HEK293 (cell line): Measurements from ENCODE around the gene EIF2B5.

ENCODE experiments used
- CTCF ChIA-PET: fragments of 350-600 bp; formaldehyde crosslinking; extraction: SDS; loops from one replicate; lab custom pipeline; 2021; ENCODE audit warnings: antibody characterized with exemption; lab: Yijun Ruan, JAX
- POLR2A ChIA-PET: fragments of 300-600 bp; formaldehyde crosslinking; extraction: SDS; loops from one replicate; lab custom pipeline; 2020; ENCODE audit warnings: antibody characterized with exemption, inconsistent platforms; lab: Yijun Ruan, JAX
- H3K27ac ChIP-seq: fragments of 200-500 bp; sonication (Bioruptor generic); 2 replicates; pipeline ENCODE4 v1.5.1; 2014; ENCODE audit warnings: low read depth, low read length, control low read depth, inconsistent platforms; ENCODE audit errors: extremely low read depth
- H3K36me3 ChIP-seq, 2 experiments: fragments of 200-500 bp in 1 of 2; sonication (Bioruptor generic) in 1 of 2; 1 replicate in 1 of 2; 2 replicates in 1 of 2; pipeline ENCODE4 v1.5.1; 2014 to 2017; ENCODE audit warnings: inconsistent platforms in 2 of 2, low read length in 2 of 2; ENCODE audit not compliant: control insufficient read depth in 2 of 2, insufficient read depth in 1 of 2
- H3K4me1 ChIP-seq: fragments of 200-500 bp; sonication (Bioruptor generic); 2 replicates; pipeline ENCODE4 v1.5.1; 2014; ENCODE audit warnings: mild to moderate bottlenecking, low read length, inconsistent platforms; ENCODE audit not compliant: control insufficient read depth, insufficient read depth
- H3K4me3 ChIP-seq: 2 replicates; pipeline ENCODE4 v1.5.1; 2011; ENCODE audit warnings: low read depth, mild to moderate bottlenecking, control low read depth, low read length, moderate library complexity
- H3K9me3 ChIP-seq: fragments of 200-500 bp; sonication (Bioruptor generic); 2 replicates; pipeline ENCODE4 v1.5.1; 2014; ENCODE audit warnings: low read depth, low read length, inconsistent platforms; ENCODE audit not compliant: control insufficient read depth, insufficient read depth
- CTCF ChIP-seq: fragments of 450-650 bp; formaldehyde crosslinking; IDR thresholded peaks from 2 replicates; pipeline ENCODE4 v1.5.1; 2016; ENCODE audit warnings: missing biosample characterization, missing genetic modification characterization
- ELK4 ChIP-seq: IDR thresholded peaks from 2 replicates; pipeline ENCODE4 v1.6.1; 2011; ENCODE audit warnings: mild to moderate bottlenecking, low read depth, low read length, borderline replicate concordance
- SP7 ChIP-seq: fragments of 450-650 bp; formaldehyde crosslinking; IDR thresholded peaks from 2 replicates; pipeline ENCODE4 v1.5.1; 2016; ENCODE audit warnings: missing biosample characterization, missing genetic modification characterization
- TSHZ1 ChIP-seq: fragments of 450-650 bp; formaldehyde crosslinking; IDR thresholded peaks from 2 replicates; pipeline ENCODE4 v1.5.1; 2016; ENCODE audit warnings: missing biosample characterization, missing genetic modification characterization, borderline replicate concordance
- YY2 ChIP-seq: fragments of 450-650 bp; formaldehyde crosslinking; IDR thresholded peaks from 2 replicates; pipeline ENCODE4 v1.5.1; 2016; ENCODE audit warnings: missing biosample characterization, missing genetic modification characterization
- ZNF138 ChIP-seq: fragments of 450-650 bp; formaldehyde crosslinking; IDR thresholded peaks from 2 replicates; pipeline ENCODE4 v1.5.1; 2016; ENCODE audit warnings: missing biosample characterization, missing genetic modification characterization, borderline replicate concordance
- ZNF175 ChIP-seq: fragments of 450-650 bp; formaldehyde crosslinking; IDR thresholded peaks from 2 replicates; pipeline ENCODE4 v1.5.1; 2016; ENCODE audit warnings: missing biosample characterization, missing genetic modification characterization
- ZNF19 ChIP-seq: fragments of 450-650 bp; formaldehyde crosslinking; IDR thresholded peaks from 2 replicates; pipeline ENCODE4; 2016; ENCODE audit warnings: missing biosample characterization, missing genetic modification characterization, low read depth
- ZNF292 ChIP-seq: fragments of 450-650 bp; formaldehyde crosslinking; IDR thresholded peaks from 2 replicates; pipeline ENCODE4 v1.5.1; 2016; ENCODE audit warnings: low read depth, missing biosample characterization, missing genetic modification characterization, borderline replicate concordance
- ZNF302 ChIP-seq: fragments of 450-650 bp; formaldehyde crosslinking; IDR thresholded peaks from 2 replicates; pipeline ENCODE4 v1.5.1; 2016; ENCODE audit warnings: missing biosample characterization, missing genetic modification characterization, low read depth
- ZNF37A ChIP-seq: fragments of 450-650 bp; IDR thresholded peaks from 2 replicates; pipeline ENCODE4 v1.5.1; 2018; ENCODE audit warnings: missing biosample characterization, missing genetic modification characterization
- ZNF529 ChIP-seq: fragments of 450-650 bp; formaldehyde crosslinking; IDR thresholded peaks from 2 replicates; pipeline ENCODE4 v1.5.1; 2017; ENCODE audit warnings: missing genetic modification characterization, missing biosample characterization; ENCODE audit not compliant: insufficient replicate concordance
- ZNF548 ChIP-seq: fragments of 450-650 bp; formaldehyde crosslinking; IDR thresholded peaks from 2 replicates; pipeline ENCODE4 v1.5.1; 2016; ENCODE audit warnings: missing biosample characterization, missing genetic modification characterization
- ZNF561 ChIP-seq: fragments of 450-650 bp; IDR thresholded peaks from 2 replicates; pipeline ENCODE4 v1.5.1; 2018; ENCODE audit warnings: missing biosample characterization, missing genetic modification characterization, borderline replicate concordance
- ZNF623 ChIP-seq: fragments of 450-650 bp; formaldehyde crosslinking; IDR thresholded peaks from 2 replicates; pipeline ENCODE4 v1.5.1; 2016; ENCODE audit warnings: missing biosample characterization, missing genetic modification characterization
- ZNF658 ChIP-seq: fragments of 450-650 bp; formaldehyde crosslinking; IDR thresholded peaks from 2 replicates; pipeline ENCODE4; 2016; ENCODE audit warnings: missing biosample characterization, missing genetic modification characterization
- ZNF776 ChIP-seq: fragments of 450-650 bp; formaldehyde crosslinking; IDR thresholded peaks from 2 replicates; pipeline ENCODE4 v1.5.0; 2017; ENCODE audit warnings: missing biosample characterization, missing genetic modification characterization, borderline replicate concordance
- ZNF785 ChIP-seq: fragments of 450-650 bp; formaldehyde crosslinking; IDR thresholded peaks from 2 replicates; pipeline ENCODE4 v1.5.1; 2016; ENCODE audit warnings: missing biosample characterization, missing genetic modification characterization
- ZSCAN18 ChIP-seq: fragments of 450-650 bp; formaldehyde crosslinking; IDR thresholded peaks from 2 replicates; pipeline ENCODE4 v1.5.1; 2016; ENCODE audit warnings: missing biosample characterization, missing genetic modification characterization
- TF ChIP-seq, protein P1 (sequence below): fragments of 450-650 bp; formaldehyde crosslinking; IDR thresholded peaks from 2 replicates; pipeline ENCODE4 v1.5.1; 2016; ENCODE audit warnings: missing biosample characterization, missing genetic modification characterization, low read depth
- TF ChIP-seq, protein P2 (sequence below): fragments of 450-650 bp; formaldehyde crosslinking; IDR thresholded peaks from 2 replicates; pipeline ENCODE4 v1.5.0; 2017; ENCODE audit warnings: missing biosample characterization, missing genetic modification characterization, borderline replicate concordance
- TF ChIP-seq, protein P3 (sequence below): fragments of 450-650 bp; formaldehyde crosslinking; IDR thresholded peaks from 2 replicates; pipeline ENCODE4; 2016; ENCODE audit warnings: missing biosample characterization, missing genetic modification characterization

EIF2B5 gene

DNA sequence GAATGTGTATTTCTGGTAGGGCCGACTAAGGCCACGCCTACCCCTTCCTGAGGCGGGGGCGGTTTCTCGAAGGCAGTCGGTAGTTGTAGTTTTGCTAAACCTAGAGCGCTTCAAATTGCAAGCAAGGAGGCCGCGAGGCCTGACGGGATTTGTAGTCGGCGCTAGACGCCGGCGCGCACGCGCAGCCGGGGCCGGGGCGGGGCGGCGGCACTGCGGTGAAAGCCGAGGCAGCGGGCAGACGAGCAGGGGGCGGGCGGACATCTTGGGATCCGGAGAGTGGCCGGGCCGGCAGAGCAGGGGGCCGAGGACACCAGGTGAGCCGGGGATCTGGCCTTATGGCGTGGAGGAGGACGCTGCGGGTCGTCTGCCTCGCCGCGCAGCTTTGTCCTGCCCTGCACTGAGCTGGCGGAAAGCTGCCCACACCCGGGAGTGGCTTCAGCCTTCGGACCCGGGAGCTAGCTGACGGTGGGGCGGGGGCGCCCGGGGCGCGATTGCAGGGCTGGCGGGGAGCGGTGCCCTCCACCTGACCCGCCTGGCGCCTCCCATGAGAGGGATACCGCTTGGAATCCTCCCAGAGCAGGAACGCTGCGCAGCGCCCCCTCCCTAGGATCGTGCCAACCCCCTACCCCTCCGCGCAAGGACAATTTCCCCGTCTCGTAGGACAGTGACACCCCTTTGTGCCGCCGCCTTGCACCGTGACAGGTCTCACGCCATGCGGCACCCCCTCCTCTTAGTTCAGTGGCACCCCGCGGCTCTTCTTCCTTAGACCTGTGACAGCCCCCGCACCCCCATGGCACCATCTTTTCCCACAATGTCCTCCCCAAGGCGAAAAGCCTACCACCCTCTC lies 39.7 kb downstream of the EIF2B5 start, which contains the start of gene AP2M1:
AP2M1 (plus strand) TSS at position 210 of the 847 bp plus-strand sequence. CDS start 2,139 bp downstream, outside the sequence.
- H3K27ac ChIP-seq, result peak within 1 kb of the TSS; percentile 78
- ChIA-PET CTCF (interaction anchor here (0.6 to 1.9 kb wide), 2 partner anchors 53 to 156 kb away, joined by 5 to 7 read pairs; no protein-coding TSS in a partner anchor), POLR2A (interaction anchor here (0.6 to 2.8 kb wide), 7 partner anchors 9 to 309 kb away, joined by 5 to 15 read pairs (median 6); partner anchors contain the start of genes ABCF3, DVL3 and EIF2B5)
- peaks cover 4 to 62% of the 10 kb centered on the region in 2 experiments; a peak in 2 of 3 replicates for H3K36me3 ChIP-seq
- peaks cover 3% of the 10 kb centered on the region; the same call in 1 of the 2 replicates for H3K4me1 ChIP-seq
- peak within 1 kb of the TSS; percentile 96 for H3K4me3 ChIP-seq
- no peaks in the 10 kb centered on the region for H3K9me3 ChIP-seq
- no peak for TF ChIP-seq ZNF529 (tag by site-specific recombination)
- TF ChIP-seq SP7 (tag by site-specific recombination), result peak; percentile 55; the same call in 1 of the 2 replicates
- TF ChIP-seq ZNF19 (tag by site-specific recombination), result no peak
- TF ChIP-seq CTCF (tag by site-specific recombination), result peak; percentile 74
- no peak for TF ChIP-seq ZNF548 (tag by site-specific recombination)
- TF ChIP-seq ZNF292 (tag by site-specific recombination), result no peak
- TF ChIP-seq, protein P1, sequence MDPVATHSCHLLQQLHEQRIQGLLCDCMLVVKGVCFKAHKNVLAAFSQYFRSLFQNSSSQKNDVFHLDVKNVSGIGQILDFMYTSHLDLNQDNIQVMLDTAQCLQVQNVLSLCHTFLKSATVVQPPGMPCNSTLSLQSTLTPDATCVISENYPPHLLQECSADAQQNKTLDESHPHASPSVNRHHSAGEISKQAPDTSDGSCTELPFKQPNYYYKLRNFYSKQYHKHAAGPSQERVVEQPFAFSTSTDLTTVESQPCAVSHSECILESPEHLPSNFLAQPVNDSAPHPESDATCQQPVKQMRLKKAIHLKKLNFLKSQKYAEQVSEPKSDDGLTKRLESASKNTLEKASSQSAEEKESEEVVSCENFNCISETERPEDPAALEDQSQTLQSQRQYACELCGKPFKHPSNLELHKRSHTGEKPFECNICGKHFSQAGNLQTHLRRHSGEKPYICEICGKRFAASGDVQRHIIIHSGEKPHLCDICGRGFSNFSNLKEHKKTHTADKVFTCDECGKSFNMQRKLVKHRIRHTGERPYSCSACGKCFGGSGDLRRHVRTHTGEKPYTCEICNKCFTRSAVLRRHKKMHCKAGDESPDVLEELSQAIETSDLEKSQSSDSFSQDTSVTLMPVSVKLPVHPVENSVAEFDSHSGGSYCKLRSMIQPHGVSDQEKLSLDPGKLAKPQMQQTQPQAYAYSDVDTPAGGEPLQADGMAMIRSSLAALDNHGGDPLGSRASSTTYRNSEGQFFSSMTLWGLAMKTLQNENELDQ (tag by site-specific recombination), result no peak
- TF ChIP-seq YY2 (tag by site-specific recombination), result no peak
- TF ChIP-seq ZNF37A (tag by site-specific recombination), result no peak
- no peak for TF ChIP-seq ZNF776 (tag by site-specific recombination)
- no peak for TF ChIP-seq ZNF175 (tag by site-specific recombination)
- TF ChIP-seq ZNF302, result no peak
- TF ChIP-seq ZNF785 (tag by site-specific recombination), result no peak
- TF ChIP-seq, protein P2, sequence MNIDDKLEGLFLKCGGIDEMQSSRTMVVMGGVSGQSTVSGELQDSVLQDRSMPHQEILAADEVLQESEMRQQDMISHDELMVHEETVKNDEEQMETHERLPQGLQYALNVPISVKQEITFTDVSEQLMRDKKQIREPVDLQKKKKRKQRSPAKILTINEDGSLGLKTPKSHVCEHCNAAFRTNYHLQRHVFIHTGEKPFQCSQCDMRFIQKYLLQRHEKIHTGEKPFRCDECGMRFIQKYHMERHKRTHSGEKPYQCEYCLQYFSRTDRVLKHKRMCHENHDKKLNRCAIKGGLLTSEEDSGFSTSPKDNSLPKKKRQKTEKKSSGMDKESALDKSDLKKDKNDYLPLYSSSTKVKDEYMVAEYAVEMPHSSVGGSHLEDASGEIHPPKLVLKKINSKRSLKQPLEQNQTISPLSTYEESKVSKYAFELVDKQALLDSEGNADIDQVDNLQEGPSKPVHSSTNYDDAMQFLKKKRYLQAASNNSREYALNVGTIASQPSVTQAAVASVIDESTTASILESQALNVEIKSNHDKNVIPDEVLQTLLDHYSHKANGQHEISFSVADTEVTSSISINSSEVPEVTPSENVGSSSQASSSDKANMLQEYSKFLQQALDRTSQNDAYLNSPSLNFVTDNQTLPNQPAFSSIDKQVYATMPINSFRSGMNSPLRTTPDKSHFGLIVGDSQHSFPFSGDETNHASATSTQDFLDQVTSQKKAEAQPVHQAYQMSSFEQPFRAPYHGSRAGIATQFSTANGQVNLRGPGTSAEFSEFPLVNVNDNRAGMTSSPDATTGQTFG (tag by site-specific recombination), result no peak
- TF ChIP-seq ZNF658 (tag by site-specific recombination), result no peak
- TF ChIP-seq ZNF138, result no peak
- TF ChIP-seq, protein P3, sequence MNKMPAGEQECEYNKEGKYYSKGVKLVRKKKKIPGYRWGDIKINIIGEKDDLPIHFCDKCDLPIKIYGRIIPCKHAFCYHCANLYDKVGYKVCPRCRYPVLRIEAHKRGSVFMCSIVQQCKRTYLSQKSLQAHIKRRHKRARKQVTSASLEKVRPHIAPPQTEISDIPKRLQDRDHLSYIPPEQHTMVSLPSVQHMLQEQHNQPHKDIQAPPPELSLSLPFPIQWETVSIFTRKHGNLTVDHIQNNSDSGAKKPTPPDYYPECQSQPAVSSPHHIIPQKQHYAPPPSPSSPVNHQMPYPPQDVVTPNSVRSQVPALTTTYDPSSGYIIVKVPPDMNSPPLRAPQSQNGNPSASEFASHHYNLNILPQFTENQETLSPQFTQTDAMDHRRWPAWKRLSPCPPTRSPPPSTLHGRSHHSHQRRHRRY (tag by site-specific recombination), result no peak
- TF ChIP-seq ZSCAN18 (tag by site-specific recombination), result no peak
- TF ChIP-seq ZNF623 (tag by site-specific recombination), result no peak
- no peak for TF ChIP-seq ZNF561
- no peak for TF ChIP-seq ELK4
- TF ChIP-seq TSHZ1 (tag by site-specific recombination), result no peak
